Activated B cell treated with CpG ODN at 0.5 μM for 24 hours (primary cell): Measurements from ENCODE around the gene AADAC. TPM values are rescaled to one million over a fixed set of nuclear protein-coding genes. Genes with fewer than 3 reads are reported as not detected.
"Not testable (repeated sequence)": the region's sequence is repeated elsewhere in the genome, so short reads cannot be mapped to it uniquely, and the experiment has no call there.

Source experiments
- ATAC-seq: fragments of 200-7000 bp; cut with Tn5 transposase; one replicate; pipeline ENCODE4 v1.10.0; 2021; ENCODE audit warnings: low read depth, mild to moderate bottlenecking, moderate library complexity
- CTCF ChIA-PET: fragments of 350-600 bp; sonication (Branson Sonifier 250); formaldehyde crosslinking; loops from one replicate; lab custom pipeline; 2021; ENCODE audit warnings: antibody characterized with exemption; lab: Charles Lee
- POLR2A ChIA-PET: fragments of 350-600 bp; sonication (Branson Sonifier 250); formaldehyde crosslinking; loops from one replicate; lab custom pipeline; 2021; ENCODE audit warnings: antibody characterized with exemption; lab: Charles Lee
- DNase-seq: peaks from one replicate; pipeline ENCODE4 v3.0.0; 2022
- H3K27ac Mint-ChIP-seq: one replicate; pipeline ENCODE4 v1.8.0; 2020; ENCODE audit warnings: mixed read lengths
- H3K27me3 Mint-ChIP-seq: one replicate; pipeline ENCODE4 v1.8.0; 2021; ENCODE audit warnings: mixed read lengths
- H3K36me3 Mint-ChIP-seq: one replicate; pipeline ENCODE4 v1.8.0; 2021; ENCODE audit warnings: low read depth, mixed read lengths
- H3K4me1 Mint-ChIP-seq: one replicate; pipeline ENCODE4 v1.8.0; 2021; ENCODE audit warnings: mixed read lengths
- H3K4me3 Mint-ChIP-seq: one replicate; pipeline ENCODE4 v1.8.0; 2020; ENCODE audit warnings: mild to moderate bottlenecking, mixed read lengths
- H3K9me3 Mint-ChIP-seq: one replicate; pipeline ENCODE4 v1.8.0; 2020; ENCODE audit warnings: mixed read lengths
- intact Hi-C: fragments of 100-400 bp; cut with micrococcal nuclease; formaldehyde crosslinking; loops from one replicate; pipeline ENCODE4 v1.15.1; 2024
- total RNA-seq: library from RNA; stranded (reverse); gene quantifications from 2 replicates; pipeline ENCODE4 v1.2.3, GENCODE V29; 2022
- TF ChIP-seq, protein P1 (sequence below): fragments of 200-600 bp; IDR thresholded peaks from one replicate; pipeline ENCODE4 v1.8.0; 2022; ENCODE audit warnings: antibody characterized with exemption, mild to moderate bottlenecking

Gene AADAC
- total RNA-seq, 1 donor from 2014 or later: not detected

DNA sequence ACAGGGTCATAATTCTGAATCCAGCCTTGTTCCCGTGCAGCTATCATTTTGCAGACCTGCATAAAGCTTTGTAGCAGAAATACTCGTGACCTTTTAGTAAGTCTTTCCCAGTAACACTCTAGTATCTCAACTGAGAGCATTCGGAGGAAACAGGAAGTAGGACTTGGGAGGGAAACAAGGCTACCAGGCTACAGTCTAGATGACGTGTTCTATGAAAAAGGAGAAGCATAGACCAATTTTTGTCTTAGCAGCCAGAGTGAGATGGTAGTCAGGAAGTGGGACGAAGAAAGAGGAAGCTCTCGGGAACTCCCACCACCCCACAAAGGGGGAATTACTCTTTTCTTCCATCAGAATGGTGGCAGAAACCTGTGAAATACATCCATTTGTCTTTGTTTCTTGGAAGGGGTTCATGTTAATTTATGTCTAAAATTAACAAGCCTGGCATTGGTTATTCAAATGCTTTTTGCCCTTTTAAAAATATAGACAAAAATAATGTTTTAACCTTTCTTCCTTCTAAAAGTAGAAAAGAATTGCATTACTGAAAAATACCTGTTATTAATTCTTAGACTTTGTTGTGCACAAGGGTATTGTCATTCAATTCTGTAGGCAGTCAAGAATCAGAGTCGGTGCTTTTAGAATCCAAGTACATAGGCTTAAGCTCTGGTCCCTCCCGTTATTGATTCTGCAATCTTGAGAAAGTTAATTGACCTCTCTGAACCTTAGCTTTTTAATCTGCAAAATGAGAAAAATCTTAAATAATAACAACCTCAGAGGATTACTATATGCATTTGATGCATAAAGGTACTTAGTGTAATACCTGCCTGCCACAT is 57.9 kb downstream of the AADAC start:
- DNase-seq: no peak
- Mint-ChIP-seq H3K9me3 (no peaks in the 10 kb centered on the region), H3K27me3 (no peaks in the 10 kb centered on the region), H3K4me3 (peak overlapping the region; percentile 41), H3K27ac (peak overlapping the region; percentile 68), H3K4me1 (peaks cover 15% of the 10 kb centered on the region), H3K36me3 (no peaks in the 10 kb centered on the region)
- ATAC-seq: peak; percentile 84
- ChIA-PET CTCF (no interaction called here), POLR2A (interaction anchor here (0.5 kb wide), 1 partner anchor 1273 kb away, joined by 3 read pairs; no protein-coding TSS in a partner anchor)
- TF ChIP-seq, protein P1, sequence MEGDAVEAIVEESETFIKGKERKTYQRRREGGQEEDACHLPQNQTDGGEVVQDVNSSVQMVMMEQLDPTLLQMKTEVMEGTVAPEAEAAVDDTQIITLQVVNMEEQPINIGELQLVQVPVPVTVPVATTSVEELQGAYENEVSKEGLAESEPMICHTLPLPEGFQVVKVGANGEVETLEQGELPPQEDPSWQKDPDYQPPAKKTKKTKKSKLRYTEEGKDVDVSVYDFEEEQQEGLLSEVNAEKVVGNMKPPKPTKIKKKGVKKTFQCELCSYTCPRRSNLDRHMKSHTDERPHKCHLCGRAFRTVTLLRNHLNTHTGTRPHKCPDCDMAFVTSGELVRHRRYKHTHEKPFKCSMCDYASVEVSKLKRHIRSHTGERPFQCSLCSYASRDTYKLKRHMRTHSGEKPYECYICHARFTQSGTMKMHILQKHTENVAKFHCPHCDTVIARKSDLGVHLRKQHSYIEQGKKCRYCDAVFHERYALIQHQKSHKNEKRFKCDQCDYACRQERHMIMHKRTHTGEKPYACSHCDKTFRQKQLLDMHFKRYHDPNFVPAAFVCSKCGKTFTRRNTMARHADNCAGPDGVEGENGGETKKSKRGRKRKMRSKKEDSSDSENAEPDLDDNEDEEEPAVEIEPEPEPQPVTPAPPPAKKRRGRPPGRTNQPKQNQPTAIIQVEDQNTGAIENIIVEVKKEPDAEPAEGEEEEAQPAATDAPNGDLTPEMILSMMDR: no peak
- intact Hi-C loops: no loop called here

DNA sequence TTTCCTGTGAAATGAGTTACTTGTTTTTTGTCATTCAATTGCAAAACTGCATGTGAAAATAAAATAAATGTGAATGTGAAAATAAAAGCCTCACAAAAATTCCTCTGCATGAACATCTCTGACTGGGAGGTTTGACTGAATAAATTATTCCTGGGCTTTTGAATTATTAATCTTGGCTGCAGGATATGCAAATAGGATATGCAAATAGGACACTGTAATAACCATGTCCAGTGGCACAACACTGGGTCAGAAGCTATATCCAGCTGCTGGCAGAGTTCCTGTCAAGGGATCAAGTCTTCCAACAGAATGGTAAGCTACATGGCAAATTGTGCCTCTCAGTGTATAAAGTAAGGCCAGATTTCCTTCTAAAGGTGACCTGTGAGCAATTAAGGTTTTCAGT is 59.5 kb downstream of the AADAC start, which contains the start of gene SUCNR1:
TSS of gene SUCNR1 (plus strand) at position 246 of the 400 bp plus-strand sequence. CDS start 6,250 bp downstream, outside the sequence.
- no peak for DNase-seq
- Mint-ChIP-seq H3K36me3 (no peaks in the 10 kb centered on the region), H3K9me3 (no peaks in the 10 kb centered on the region), H3K27me3 (no peaks in the 10 kb centered on the region), H3K27ac (no peak within 1 kb of the TSS), H3K4me1 (peaks cover 15% of the 10 kb centered on the region), H3K4me3 (no peak within 1 kb of the TSS)
- ChIA-PET POLR2A (no interaction called here), CTCF (no interaction called here)
- no peak for ATAC-seq
- intact Hi-C loops: no loop called here
- TF ChIP-seq, protein P1: no peak

DNA sequence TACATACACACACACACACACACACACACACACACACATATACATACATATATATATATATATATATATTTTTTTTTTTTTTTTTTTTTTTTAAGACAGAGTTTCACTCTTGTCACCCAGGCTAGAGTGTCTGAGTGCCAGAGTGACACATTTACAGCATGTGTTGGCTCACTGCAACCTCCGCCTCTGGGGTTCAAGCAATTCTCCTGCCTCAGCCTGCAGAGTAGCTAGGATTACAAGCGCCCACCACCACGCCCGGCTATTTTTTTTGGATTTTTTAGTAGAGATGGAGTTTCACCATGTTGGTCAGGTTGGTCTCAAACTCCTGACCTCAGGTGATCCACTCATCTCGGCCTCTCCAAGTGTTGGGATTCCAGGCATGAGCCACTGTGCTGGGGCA is 60.2 kb downstream of the AADAC start:
- POLR2A ChIA-PET, H3K27me3 Mint-ChIP-seq, ATAC-seq, DNase-seq, H3K9me3 Mint-ChIP-seq, intact Hi-C loops, H3K27ac Mint-ChIP-seq, CTCF ChIA-PET, H3K4me3 Mint-ChIP-seq, H3K36me3 Mint-ChIP-seq: not testable (repeated sequence)
- H3K4me1 Mint-ChIP-seq: peaks cover 15% of the 10 kb centered on the region

DNA sequence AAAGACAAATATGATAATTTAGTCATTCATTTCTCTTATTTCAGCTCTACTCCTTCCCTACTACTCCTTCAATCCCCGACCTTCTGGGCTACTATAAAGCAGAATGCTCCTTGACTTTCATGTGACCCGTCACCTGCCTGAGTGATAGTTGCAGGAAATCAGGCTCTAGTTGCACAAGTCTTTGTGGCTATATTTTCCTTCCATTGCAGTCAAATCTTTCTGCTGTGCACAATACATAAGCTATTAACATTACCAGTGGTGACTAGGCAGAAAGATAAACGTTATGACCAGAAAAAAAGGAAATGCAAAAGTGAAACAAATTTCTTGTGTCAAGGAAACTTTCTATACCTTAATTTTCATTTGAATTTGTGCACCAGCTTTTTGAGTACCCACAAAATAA is 61.8 kb downstream of the AADAC start:
- Mint-ChIP-seq H3K27me3 (no peaks in the 10 kb centered on the region), H3K9me3 (no peaks in the 10 kb centered on the region), H3K4me1 (peaks cover 20% of the 10 kb centered on the region), H3K4me3 (peak overlapping the region; percentile 26), H3K36me3 (no peaks in the 10 kb centered on the region), H3K27ac (no peak overlapping the region)
- DNase-seq (no peak), ATAC-seq (no peak)
- intact Hi-C loops: no loop called here
- POLR2A ChIA-PET: no interaction called here
- CTCF ChIA-PET: interaction anchor here (1.0 kb wide), 1 partner anchor 8 kb away, joined by 3 read pairs; no protein-coding TSS in a partner anchor
- TF ChIP-seq, protein P1: no peak

DNA sequence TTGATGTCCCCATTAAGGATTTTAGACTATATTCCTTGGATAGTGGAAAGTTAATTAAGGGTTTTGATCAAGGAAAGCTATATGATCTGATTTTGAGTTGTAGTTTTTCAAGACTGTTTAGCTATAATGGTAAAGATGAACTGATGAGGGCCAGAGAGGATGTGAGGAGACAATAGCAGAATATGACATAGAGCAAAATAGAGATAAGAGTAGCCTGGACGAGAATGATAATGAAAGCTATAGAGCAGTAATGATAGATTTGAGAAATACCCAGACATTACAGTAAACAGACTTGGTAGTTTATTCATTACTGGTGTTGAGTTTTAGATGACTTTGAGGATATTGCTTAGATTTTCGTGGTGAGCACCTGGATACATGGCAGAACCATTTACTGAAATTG is 63.4 kb downstream of the AADAC start:
- intact Hi-C loops: no loop called here
- TF ChIP-seq, protein P1: no peak
- ATAC-seq (no peak), DNase-seq (no peak)
- Mint-ChIP-seq H3K9me3 (no peaks in the 10 kb centered on the region), H3K27me3 (no peaks in the 10 kb centered on the region), H3K27ac (no peak overlapping the region), H3K4me3 (no peak overlapping the region), H3K4me1 (peaks cover 10% of the 10 kb centered on the region), H3K36me3 (no peaks in the 10 kb centered on the region)
- POLR2A ChIA-PET: no interaction called here
- CTCF ChIA-PET: no interaction called here

Other genes starting within 250 kb of the AADAC start
- gene AADACL2, start 80.2 kb upstream of the AADAC start, total RNA-seq: not detected in 2 replicates
- gene SUCNR1, start 59.5 kb downstream of the AADAC start, total RNA-seq: not detected in 2 replicates